Stimulated activated CD4-positive, alpha-beta T cell treated with anti-CD3 and anti-CD28 coated beads, Interleukin-15, amount 100 ng/mL, for 48 hours (primary cell): ENCODE results near the gene APOL2.
A peak's percentile ranks its signal among the peaks of the same experiment; 100 is the strongest.
"Not testable (repeated sequence)": the region's sequence is repeated elsewhere in the genome, so short reads cannot be mapped to it uniquely, and the experiment has no call there.

ENCODE experiments used
- DNase-seq, 2 donors: peaks; one replicate each; pipeline ENCODE4 v3.0.0-alpha.2; 2020; ENCODE audit warnings: low read depth in 2 of 2

Gene APOL2

DNA sequence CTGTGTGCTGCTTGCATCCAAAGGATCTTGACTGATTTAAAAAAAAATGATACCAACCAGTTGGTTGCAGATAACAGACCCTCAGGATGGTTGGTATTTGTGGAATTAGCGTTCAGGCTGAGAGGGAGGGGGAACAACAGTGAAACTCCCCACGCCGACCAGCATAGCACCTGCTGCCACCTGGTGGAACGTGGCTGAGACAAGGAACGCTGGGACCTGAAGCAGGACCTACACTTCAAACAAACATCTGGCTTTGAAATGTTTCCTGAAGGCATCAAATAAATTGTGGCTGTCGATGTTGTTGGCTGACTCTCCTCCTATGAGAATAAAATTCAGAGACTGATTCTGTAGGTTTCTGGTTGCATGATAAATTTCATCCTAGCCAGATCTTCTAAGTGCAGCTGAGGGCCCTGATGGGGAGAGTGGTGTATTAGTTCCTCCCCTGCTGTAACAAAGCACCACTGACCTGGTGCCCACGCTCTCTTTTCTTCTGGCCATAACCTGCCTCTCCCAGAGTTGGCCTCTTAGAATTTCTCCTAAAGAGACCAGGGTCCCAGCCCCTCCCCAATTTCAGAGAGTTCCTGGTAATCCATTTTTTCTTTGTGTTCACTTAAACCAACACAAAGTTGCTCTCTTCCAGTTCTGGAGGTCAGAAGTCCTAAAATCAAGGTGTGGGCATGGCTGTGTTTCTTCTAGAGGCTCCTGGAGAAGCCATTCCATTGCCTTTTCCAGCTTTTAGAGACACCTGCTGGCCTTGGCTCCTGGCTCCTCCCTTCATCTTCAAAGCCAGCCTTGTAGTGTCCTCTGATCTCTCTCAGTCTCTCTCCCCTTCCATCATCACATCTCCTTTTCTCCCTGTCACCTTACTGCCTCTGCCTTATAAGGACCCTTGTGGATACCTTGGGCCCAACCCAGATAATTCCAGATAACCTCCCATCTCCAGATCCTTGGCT, 17.3 kb downstream of the APOL2 start:
- DNase-seq: peak in 1 of 2 donors; percentile 45

DNA sequence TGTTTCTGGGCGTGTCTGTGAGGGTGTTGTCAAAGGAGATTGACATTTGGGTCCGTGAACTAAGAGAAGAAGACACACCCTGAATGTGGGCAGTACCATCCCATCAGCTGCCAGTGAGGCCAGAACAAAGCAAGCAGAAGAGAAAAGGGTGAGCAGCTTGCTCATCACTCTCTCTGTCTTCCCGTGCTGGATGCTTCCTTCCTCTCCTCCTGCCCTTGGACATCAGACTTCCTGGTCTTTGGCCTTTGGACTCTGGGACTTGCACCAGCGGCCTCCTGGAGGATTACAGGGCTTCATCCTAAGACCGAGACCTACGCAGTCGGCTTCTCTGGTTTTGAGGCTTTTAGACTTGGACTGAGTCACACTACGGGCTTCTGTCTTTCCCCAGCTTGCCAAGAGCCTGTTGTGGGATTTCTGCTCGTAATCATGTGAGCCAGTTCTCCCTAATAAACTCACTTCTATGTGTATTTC, 18.8 kb downstream of the APOL2 start:
- DNase-seq: no peak

GRCh38 chr22:36218648-36219193, 20.6 kb downstream of the APOL2 start:
- DNase-seq: no peak

GRCh38 chr22:36215981-36216380, 23.3 kb downstream of the APOL2 start:
- DNase-seq: no peak

GRCh38 chr22:36213586-36213985, 25.7 kb downstream of the APOL2 start:
- no peak for DNase-seq

- DNase-seq: no peak
These were observed 26.4 kb downstream of the APOL2 start for GRCh38 chr22:36212901-36213300.

DNA sequence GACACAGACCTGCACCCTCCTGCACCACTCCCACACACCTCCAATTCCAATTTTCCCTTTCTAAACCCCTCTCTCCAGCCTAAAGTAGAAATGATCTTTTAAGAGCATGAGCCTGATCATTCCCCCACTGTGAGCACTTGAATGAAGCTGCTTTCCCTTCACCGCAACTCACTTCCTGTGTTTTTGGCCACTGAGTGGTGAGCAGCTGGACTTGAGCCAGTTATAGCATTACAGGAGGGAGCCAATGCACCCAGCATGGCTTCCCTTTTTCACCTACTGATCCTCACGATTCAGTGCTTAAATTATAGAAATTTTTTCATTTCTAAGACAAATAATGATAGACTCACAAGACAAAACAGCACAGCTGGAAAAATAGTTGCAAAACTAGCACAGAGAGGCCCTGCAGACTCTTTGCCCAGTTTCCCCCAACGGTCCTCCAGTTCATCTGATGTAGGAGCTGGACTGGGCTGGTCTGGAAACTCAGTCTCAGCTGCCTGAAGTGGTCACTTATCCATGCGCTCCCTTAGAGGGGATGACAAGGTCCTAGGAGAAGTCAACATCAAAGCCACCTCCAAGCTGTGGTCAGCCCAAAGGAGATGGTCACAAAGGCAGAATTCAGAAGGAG, 28.0 kb downstream of the APOL2 start:
- DNase-seq: no peak

DNA sequence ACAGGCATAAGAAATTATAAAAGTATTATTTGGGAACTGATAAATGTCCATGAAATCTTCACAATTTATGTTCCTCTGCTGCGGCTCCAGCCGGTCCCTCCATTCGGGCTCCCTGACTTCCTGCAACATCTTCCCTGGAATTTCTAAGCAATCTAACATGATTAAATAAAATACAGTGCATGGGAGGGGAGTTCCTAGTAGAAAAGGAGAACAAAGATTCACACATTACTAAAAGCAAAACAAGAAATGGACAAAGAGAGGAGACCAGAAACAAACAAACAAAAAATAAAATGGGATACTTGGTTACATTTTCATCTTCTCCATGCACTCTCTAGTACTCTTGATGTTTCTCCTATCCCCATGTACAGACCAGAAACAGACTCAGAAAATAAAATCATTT, 29.1 kb downstream of the APOL2 start:
- no peak for DNase-seq

GRCh38 chr22:36209488-36209908, 29.8 kb downstream of the APOL2 start:
- DNase-seq: not testable (repeated sequence)

GRCh38 chr22:36208914-36209313, 30.4 kb downstream of the APOL2 start:
- no peak for DNase-seq

DNA sequence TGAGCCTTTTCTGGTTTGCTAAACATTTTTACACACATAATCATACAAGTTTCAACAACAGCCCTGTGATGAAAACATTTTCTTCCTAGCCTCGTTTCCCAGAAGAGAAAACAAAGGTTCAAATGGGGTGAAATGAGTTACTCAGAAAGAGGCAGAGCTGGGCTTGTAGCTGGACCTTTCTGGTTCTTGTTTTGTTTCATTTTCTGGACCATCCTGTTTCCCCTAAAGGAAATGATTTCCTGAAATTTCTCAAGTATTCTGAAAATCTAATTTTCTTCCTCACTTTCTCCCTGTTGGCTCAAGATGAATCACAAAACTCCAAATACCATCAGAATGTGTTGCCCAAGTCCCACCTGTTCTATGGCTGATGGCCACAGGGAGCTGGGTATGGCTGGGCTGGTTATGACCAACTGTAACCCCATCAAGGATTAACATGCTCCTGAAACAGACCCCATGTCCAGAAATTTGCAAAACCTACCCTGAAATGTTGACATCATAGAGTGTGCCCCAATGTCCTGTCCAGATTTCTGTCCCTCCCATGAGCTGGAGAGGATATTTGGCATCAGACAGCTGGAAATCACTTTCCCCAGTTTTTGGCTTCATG, 31.1 kb downstream of the APOL2 start:
- no peak for DNase-seq

GRCh38 chr22:36206255-36206654, 33.1 kb downstream of the APOL2 start:
- DNase-seq: no peak

DNA sequence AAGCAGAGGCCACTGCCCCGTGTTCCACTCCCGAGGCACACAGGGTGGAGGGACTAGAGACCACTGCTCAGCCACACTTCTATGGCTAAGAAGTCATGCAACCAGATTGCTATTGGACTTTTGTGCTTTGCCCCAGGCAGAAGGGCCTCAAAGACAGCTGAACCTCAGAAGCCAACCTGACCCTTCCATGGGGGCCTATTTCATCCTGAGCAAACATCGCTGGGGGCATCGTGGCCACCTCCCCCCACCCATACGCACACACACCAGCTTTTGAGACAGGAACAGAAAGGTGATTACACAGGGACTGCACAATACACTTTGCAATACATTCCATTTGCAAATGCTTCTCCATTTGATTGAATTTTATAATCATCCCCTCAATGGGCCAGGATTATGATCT, 33.8 kb downstream of the APOL2 start:
- DNase-seq: not testable (repeated sequence)

- no peak for DNase-seq
These were observed 34.7 kb downstream of the APOL2 start for GRCh38 chr22:36204632-36205015.

DNA sequence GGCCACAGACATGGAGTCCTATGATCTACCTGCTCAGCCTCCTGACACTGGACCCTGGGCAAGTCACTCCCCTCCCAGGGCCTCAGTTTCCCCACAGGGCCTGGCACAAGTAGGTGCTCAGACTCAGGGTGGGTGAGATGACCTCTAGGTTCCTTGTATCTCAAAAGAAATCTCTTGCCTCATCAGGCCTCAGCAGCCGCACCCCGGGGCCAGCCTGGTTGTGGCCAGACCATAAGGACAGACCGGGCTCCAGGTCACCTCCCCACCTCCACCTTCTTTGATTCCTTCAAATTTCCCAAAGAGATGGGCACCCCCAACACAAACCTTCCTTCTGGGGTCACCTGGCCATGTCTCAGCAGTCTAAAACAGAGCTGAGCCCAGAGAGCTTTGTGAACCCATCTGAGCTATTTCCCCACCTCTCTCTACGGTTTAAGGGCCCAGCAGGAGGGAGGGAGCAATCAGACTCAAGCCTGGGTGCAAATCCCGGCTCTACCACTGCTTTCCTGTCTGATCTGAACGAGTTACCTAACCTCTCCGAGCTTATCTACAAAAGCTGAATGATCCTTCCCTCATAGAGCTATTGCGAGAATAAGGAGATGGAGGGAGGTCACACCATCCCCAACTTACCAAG, 35.2 kb downstream of the APOL2 start:
- DNase-seq: no peak

GRCh38 chr22:36203441-36203840, 35.9 kb downstream of the APOL2 start:
- DNase-seq: not testable (repeated sequence)

- DNase-seq: not testable (repeated sequence)
These were observed 36.4 kb downstream of the APOL2 start for GRCh38 chr22:36202906-36203305.

- DNase-seq: no peak
These were observed 37.6 kb downstream of the APOL2 start, which contains the start of gene APOL4 for GRCh38 chr22:36201630-36202319. TSS of gene APOL4 (minus strand) at chr22:36201809. CDS start at chr22:36201734, 75 bp downstream.

- DNase-seq: not testable (repeated sequence)
These were observed 38.3 kb downstream of the APOL2 start for GRCh38 chr22:36201025-36201424.

DNA sequence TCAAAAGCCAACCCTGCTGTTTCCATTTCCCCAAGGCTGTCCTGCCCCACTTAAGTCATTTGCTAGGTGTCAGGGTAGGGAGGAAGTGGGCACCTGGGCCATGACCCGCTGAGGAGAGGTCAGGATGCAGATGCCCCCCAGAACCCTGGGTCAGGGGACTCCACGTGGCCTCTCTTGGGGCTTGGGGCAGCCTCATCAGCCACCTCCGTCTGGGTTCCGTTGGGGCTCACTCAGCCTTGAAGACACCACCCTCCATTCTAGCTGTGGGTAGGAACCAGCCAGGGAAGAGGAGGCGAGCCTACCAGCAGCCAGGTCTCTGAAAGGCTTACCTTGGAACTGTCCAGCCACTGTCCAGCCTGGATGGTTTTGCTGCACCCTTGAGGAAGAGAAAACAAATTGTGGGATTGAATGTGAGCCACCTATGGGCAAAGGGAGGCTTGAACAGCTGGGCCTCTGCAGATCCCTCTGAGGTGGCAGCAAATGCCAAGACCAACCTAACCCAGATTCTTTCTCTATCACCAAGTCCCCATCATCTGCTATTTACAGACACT, 40.3 kb downstream of the APOL2 start:
- no peak for DNase-seq

DNA sequence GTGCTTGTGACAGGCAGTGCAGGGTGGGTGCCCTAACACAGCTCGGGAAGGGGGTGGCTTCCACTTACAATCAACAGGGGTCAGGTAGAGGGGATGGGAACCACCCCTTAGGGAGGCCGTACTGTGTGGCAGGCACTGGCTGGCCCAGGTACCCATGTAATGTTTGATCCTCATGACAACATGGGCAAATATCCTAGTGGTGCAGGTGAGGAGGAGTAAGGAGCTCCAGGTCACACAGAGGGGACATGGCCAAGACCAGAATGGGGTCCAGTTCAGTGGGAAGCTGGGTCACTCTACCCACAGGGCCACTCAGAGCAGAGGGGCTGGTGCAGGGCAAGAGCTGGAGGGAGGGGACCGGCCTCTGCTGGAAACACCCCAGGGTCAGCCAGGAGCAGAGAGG, 40.8 kb downstream of the APOL2 start:
- DNase-seq: no peak
